A673 (cell line): ENCODE measurements around the gene POLR3C.

Experiments used
- EZH2 ChIP-seq: fragments of 200-600 bp; sonication (generic); IDR thresholded peaks from 2 replicates; pipeline ENCODE4 v1.6.1; 2017; ENCODE audit warnings: borderline replicate concordance, low read depth, mild to moderate bottlenecking, mixed read lengths, antibody characterized with exemption, low read length; ENCODE audit not compliant: poor library complexity, severe bottlenecking
- TF ChIP-seq, protein P1 (sequence below): fragments of 300-800, 200-600 bp; sonication (generic); conservative IDR thresholded peaks from 2 replicates; pipeline ENCODE4 v1.5.1; 2017; ENCODE audit warnings: low read depth, mild to moderate bottlenecking, antibody characterized with exemption, low read length, moderate library complexity, mixed read lengths

DNA sequence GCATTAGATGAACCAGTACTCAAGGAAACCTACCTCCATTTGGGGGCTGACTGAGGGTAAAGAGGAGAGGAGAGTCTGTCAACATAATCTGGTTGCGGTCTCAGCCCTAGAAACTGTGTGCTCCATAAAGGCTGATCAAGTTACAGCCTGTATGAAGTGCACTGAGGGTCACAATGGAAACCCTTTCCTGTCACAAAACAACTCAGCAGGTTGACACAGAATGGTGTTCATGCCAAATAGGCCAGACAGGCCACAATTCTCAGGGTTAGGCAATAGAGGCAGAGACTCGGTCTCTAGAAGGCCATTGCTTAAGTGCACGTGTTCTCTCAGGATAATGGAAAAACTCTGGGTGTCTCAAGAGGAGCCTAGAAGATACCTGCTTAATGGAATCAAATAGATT is 65.7 kb downstream of the POLR3C start:
- TF ChIP-seq, protein P1, sequence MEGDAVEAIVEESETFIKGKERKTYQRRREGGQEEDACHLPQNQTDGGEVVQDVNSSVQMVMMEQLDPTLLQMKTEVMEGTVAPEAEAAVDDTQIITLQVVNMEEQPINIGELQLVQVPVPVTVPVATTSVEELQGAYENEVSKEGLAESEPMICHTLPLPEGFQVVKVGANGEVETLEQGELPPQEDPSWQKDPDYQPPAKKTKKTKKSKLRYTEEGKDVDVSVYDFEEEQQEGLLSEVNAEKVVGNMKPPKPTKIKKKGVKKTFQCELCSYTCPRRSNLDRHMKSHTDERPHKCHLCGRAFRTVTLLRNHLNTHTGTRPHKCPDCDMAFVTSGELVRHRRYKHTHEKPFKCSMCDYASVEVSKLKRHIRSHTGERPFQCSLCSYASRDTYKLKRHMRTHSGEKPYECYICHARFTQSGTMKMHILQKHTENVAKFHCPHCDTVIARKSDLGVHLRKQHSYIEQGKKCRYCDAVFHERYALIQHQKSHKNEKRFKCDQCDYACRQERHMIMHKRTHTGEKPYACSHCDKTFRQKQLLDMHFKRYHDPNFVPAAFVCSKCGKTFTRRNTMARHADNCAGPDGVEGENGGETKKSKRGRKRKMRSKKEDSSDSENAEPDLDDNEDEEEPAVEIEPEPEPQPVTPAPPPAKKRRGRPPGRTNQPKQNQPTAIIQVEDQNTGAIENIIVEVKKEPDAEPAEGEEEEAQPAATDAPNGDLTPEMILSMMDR, result no peak
- TF ChIP-seq EZH2, result no peak
